A172 (cell line): ENCODE measurements around the gene EMC6. TPM values are rescaled to one million over a fixed set of nuclear protein-coding genes. Genes with fewer than 3 reads are reported as not detected.

Source experiments
- DNase-seq: peaks from one replicate; pipeline ENCODE4 v3.0.0-alpha.2; 2015; ENCODE audit warnings: low spot score
- total RNA-seq: library from RNA; depleted of rRNA; stranded (reverse); fragments of >200 nt; shearing (Covaris generic); gene quantifications from 2 replicates; pipeline ENCODE4 v1.2.3, GENCODE V29; 2014; rRNA removed

EMC6 gene
- total RNA-seq, 1 experiment from 2014 or later, result 43.4 TPM

GRCh38 chr17:3708366-3708765 lies 39.8 kb downstream of the EMC6 start:
- no peak for DNase-seq

GRCh38 chr17:3710951-3711383 lies 42.4 kb downstream of the EMC6 start:
- DNase-seq, result peak; percentile 83

GRCh38 chr17:3712811-3713463 lies 44.3 kb downstream of the EMC6 start:
- DNase-seq, result no peak

GRCh38 chr17:3715296-3715695 lies 46.7 kb downstream of the EMC6 start:
- no peak for DNase-seq

- no peak for DNase-seq
Measured at GRCh38 chr17:3718201-3718600, 49.6 kb downstream of the EMC6 start.

GRCh38 chr17:3719265-3719664 lies 50.7 kb downstream of the EMC6 start:
- DNase-seq, result no peak

Other genes starting within 250 kb of the EMC6 start
- not detected in 2 replicates for gene OR1E2, start 235.0 kb upstream of the EMC6 start, total RNA-seq
- gene SPATA22, start 197.0 kb upstream of the EMC6 start, total RNA-seq, result not detected in 2 replicates
- gene ASPA, start 192.8 kb upstream of the EMC6 start, total RNA-seq, result 0.09 TPM in 1 of 2 replicates, not detected in the other
- 1.2 and 1.8 TPM in 2 replicates for gene TRPV3, start 111.0 kb upstream of the EMC6 start, total RNA-seq
- 0.79 and 1.0 TPM in 2 replicates for gene TRPV1, start 59.4 kb upstream of the EMC6 start, total RNA-seq
- 27.6 and 33.2 TPM in 2 replicates for gene SHPK, start 32.6 kb upstream of the EMC6 start, total RNA-seq
- 36.0 and 37.8 TPM in 2 replicates for gene CTNS, start 32.1 kb upstream of the EMC6 start, total RNA-seq
- 360 and 391 TPM in 2 replicates for gene TAX1BP3, start 234 bp upstream of the EMC6 start, total RNA-seq
- gene P2RX5, start 27.3 kb downstream of the EMC6 start, total RNA-seq, result 32.7 and 35.4 TPM in 2 replicates
- 20.5 and 22.6 TPM in 2 replicates for gene HASPIN, start 55.1 kb downstream of the EMC6 start, total RNA-seq
- gene ITGAE, start 132.4 kb downstream of the EMC6 start, total RNA-seq, result 70.5 and 88.5 TPM in 2 replicates
- 22.1 and 28.1 TPM in 2 replicates for gene NCBP3, start 177.4 kb downstream of the EMC6 start, total RNA-seq
- gene CAMKK1, start 224.2 kb downstream of the EMC6 start, total RNA-seq, result 11.2 and 12.9 TPM in 2 replicates
- 0.67 and 1.2 TPM in 2 replicates for gene P2RX1, start 247.7 kb downstream of the EMC6 start, total RNA-seq